SKM-1 treated with dmso at 0.1 percent for 144 hours (cell line): ENCODE results near the gene SSR3.

ENCODE experiments used
- DNase-seq: peaks from one replicate; lab custom pipeline; 2025; ENCODE audit not compliant: unreplicated experiment; lab: John Stamatoyannopoulos, UW

Gene SSR3

GRCh38 chr3:156539802-156540201 is 15.1 kb downstream of the SSR3 start:
- DNase-seq = no peak

- DNase-seq = no peak
Measured at GRCh38 chr3:156539051-156539450, 15.9 kb downstream of the SSR3 start.

- DNase-seq = no peak
Measured at GRCh38 chr3:156536524-156537316, 18.2 kb downstream of the SSR3 start.

- DNase-seq = no peak
Measured at GRCh38 chr3:156535798-156536197, 19.1 kb downstream of the SSR3 start.

- DNase-seq = peak; percentile 63
Measured at GRCh38 chr3:156535162-156535627, 19.7 kb downstream of the SSR3 start.

GRCh38 chr3:156533205-156533604 is 21.7 kb downstream of the SSR3 start:
- DNase-seq = no peak

- DNase-seq = no peak
Measured at GRCh38 chr3:156532730-156533129, 22.2 kb downstream of the SSR3 start.

- DNase-seq = no peak
Measured at GRCh38 chr3:156530980-156531379, 23.9 kb downstream of the SSR3 start.

- DNase-seq = no peak
Measured at GRCh38 chr3:156527060-156527459, 27.9 kb downstream of the SSR3 start.

- DNase-seq = no peak
Measured at GRCh38 chr3:156525808-156526207, 29.1 kb downstream of the SSR3 start.

GRCh38 chr3:156522673-156523072 is 32.2 kb downstream of the SSR3 start:
- peak; percentile 21 for DNase-seq

- DNase-seq = no peak
Measured at GRCh38 chr3:156519758-156520162, 35.2 kb downstream of the SSR3 start.

GRCh38 chr3:156518726-156519125 is 36.2 kb downstream of the SSR3 start:
- no peak for DNase-seq

GRCh38 chr3:156516961-156517360 is 38.0 kb downstream of the SSR3 start:
- no peak for DNase-seq

GRCh38 chr3:156516284-156516683 is 38.6 kb downstream of the SSR3 start:
- no peak for DNase-seq

GRCh38 chr3:156513619-156514018 is 41.3 kb downstream of the SSR3 start:
- no peak for DNase-seq

- no peak for DNase-seq
Measured at GRCh38 chr3:156511987-156512677, 42.8 kb downstream of the SSR3 start.

GRCh38 chr3:156509189-156510174 is 45.4 kb downstream of the SSR3 start:
- peak; percentile 42 for DNase-seq

GRCh38 chr3:156507285-156507684 is 47.6 kb downstream of the SSR3 start:
- DNase-seq = no peak

- no peak for DNase-seq
Measured at GRCh38 chr3:156498307-156498706, 56.6 kb downstream of the SSR3 start.

- no peak for DNase-seq
Measured at GRCh38 chr3:156497326-156497725, 57.6 kb downstream of the SSR3 start.
